ENCODE results near the gene UGDH. TPM values are rescaled to one million over a fixed set of nuclear protein-coding genes. Genes with fewer than 3 reads are reported as not detected.
A peak's percentile ranks its signal among the peaks of the same experiment; 100 is the strongest.
"Not testable (repeated sequence)": the region's sequence is repeated elsewhere in the genome, so short reads cannot be mapped to it uniquely, and the experiment has no call there.

UGDH gene
- total RNA-seq, 1 donor from 2014 or later: 128 TPM

- H3K4me3 Mint-ChIP-seq: peak within 1 kb of the TSS; percentile 98
- H3K9me3 Mint-ChIP-seq: no peaks in the 10 kb centered on the region
- peaks cover 40% of the 10 kb centered on the region for H3K36me3 Mint-ChIP-seq
- no peaks in the 10 kb centered on the region for H3K27me3 Mint-ChIP-seq
- TF ChIP-seq CTCF (conservative IDR thresholded peaks at IDR 0.05): no peak
- DNase-seq (ENCODE audit: extremely low spot score, unreplicated experiment): peak; percentile 95
- H3K27ac Mint-ChIP-seq: peak within 1 kb of the TSS; percentile 99
- H3K4me1 Mint-ChIP-seq (ENCODE audit: unreplicated experiment): peaks cover 4% of the 10 kb centered on the region
Measured at GRCh38 chr4:39458505-39459300, 68.5 kb downstream of the UGDH start, which contains the start of the genes LIAS and RPL9. Gene LIAS (plus strand): TSS chr4:39459056. CDS start chr4:39459118, 62 bp downstream. Gene RPL9 (minus strand): TSS chr4:39458922. CDS start chr4:39458439, 483 bp downstream.

- peak overlapping the region; percentile 98 for H3K4me3 Mint-ChIP-seq
- DNase-seq (ENCODE audit: extremely low spot score, unreplicated experiment); H3K4me1 Mint-ChIP-seq (ENCODE audit: unreplicated experiment); H3K9me3 Mint-ChIP-seq; H3K27me3 Mint-ChIP-seq: not testable (repeated sequence)
- peak overlapping the region; percentile 99 for H3K27ac Mint-ChIP-seq
- peaks cover 45% of the 10 kb centered on the region for H3K36me3 Mint-ChIP-seq
Measured at GRCh38 chr4:39458161-39458504, 69.1 kb downstream of the UGDH start.

GRCh38 chr4:39456946-39457763 is 70.1 kb downstream of the UGDH start:
- peak overlapping the region; percentile 98 for H3K4me3 Mint-ChIP-seq
- no peak for TF ChIP-seq CTCF (conservative IDR thresholded peaks at IDR 0.05)
- no peak for DNase-seq (ENCODE audit: extremely low spot score, unreplicated experiment)
- H3K9me3 Mint-ChIP-seq: no peaks in the 10 kb centered on the region
- H3K4me1 Mint-ChIP-seq (ENCODE audit: unreplicated experiment): peaks cover 6% of the 10 kb centered on the region
- H3K36me3 Mint-ChIP-seq: peaks cover 55% of the 10 kb centered on the region
- H3K27me3 Mint-ChIP-seq: no peaks in the 10 kb centered on the region
- H3K27ac Mint-ChIP-seq: peak overlapping the region; percentile 99

- H3K27ac Mint-ChIP-seq: no peak overlapping the region
- H3K36me3 Mint-ChIP-seq: peaks cover 63% of the 10 kb centered on the region
- no peaks in the 10 kb centered on the region for H3K27me3 Mint-ChIP-seq
Measured at GRCh38 chr4:39455486-39455885, 71.8 kb downstream of the UGDH start.

GRCh38 chr4:39453738-39454137 is 73.5 kb downstream of the UGDH start:
- H3K4me3 Mint-ChIP-seq: no peak overlapping the region
- DNase-seq (ENCODE audit: extremely low spot score, unreplicated experiment): no peak
- H3K4me1 Mint-ChIP-seq (ENCODE audit: unreplicated experiment): peaks cover 10% of the 10 kb centered on the region
- H3K9me3 Mint-ChIP-seq: no peaks in the 10 kb centered on the region
- peak overlapping the region; percentile 27 for H3K27ac Mint-ChIP-seq
- TF ChIP-seq CTCF (conservative IDR thresholded peaks at IDR 0.05): no peak
- peaks cover 66% of the 10 kb centered on the region for H3K36me3 Mint-ChIP-seq
- no peaks in the 10 kb centered on the region for H3K27me3 Mint-ChIP-seq

More at GRCh38 chr4:39455486-39455885, 71.8 kb downstream of the UGDH start:
- Mint-ChIP-seq H3K4me3 (peak overlapping the region; percentile 36), H3K4me1 (ENCODE audit: unreplicated experiment) (peaks cover 10% of the 10 kb centered on the region), H3K9me3 (no peaks in the 10 kb centered on the region)
- no peak for TF ChIP-seq CTCF (conservative IDR thresholded peaks at IDR 0.05)
- no peak for DNase-seq (ENCODE audit: extremely low spot score, unreplicated experiment)

All from type B pancreatic cell (in vitro differentiated cells).